GM18858 (cell line): ENCODE measurements around the gene FBXL16.
A peak's percentile ranks its signal among the peaks of the same experiment; 100 is the strongest.
"Not testable (repeated sequence)": the region's sequence is repeated elsewhere in the genome, so short reads cannot be mapped to it uniquely, and the experiment has no call there.

Source experiments
- ATAC-seq: cut with Tn5 transposase; IDR thresholded peaks from one replicate; pipeline ENCODE4 v1.9.1; 2021; ENCODE audit not compliant: unreplicated experiment

FBXL16 gene

DNA sequence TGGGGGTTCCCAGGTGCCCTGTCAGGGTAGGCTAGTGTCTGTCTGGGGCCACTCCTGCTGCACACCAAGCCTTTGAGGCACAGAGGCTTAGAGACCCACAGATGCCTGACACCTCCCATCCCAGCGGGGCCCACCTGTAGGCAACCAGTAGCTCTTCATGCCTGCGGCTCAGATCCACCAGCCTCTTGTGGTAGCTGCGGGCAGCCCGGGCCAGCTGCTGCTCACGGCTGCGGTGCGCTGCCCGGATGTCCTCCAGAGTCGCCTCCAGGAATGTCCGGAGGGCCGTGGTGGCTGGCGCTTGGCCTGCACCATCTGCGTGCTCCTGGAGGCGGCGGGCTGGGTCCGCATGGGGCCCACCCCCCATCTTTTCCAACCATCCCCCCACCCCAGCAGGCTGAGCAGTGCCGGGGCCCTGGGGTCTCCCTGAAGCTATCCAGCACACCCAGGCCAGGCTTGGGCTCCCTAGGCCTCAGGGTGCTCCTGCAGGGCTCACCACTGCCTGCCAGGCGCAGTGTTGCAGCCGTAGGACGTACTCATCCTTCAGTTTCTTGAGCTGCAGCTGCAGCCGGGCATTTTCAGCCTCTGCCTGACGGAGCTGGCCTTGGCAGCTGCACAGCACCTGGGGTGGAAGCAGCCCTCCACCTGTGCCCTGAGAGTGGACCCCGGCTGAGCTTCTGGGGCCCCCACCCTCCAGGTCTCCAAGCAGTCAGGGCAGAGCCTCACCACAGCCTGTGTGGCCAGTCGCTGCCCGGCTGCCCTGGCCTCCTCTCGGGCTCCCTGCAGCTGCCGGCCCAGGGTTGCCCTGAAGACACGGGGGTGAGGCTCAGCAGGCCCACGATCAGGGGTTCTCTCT lies 18.8 kb upstream of the FBXL16 start:
- no peak for ATAC-seq

DNA sequence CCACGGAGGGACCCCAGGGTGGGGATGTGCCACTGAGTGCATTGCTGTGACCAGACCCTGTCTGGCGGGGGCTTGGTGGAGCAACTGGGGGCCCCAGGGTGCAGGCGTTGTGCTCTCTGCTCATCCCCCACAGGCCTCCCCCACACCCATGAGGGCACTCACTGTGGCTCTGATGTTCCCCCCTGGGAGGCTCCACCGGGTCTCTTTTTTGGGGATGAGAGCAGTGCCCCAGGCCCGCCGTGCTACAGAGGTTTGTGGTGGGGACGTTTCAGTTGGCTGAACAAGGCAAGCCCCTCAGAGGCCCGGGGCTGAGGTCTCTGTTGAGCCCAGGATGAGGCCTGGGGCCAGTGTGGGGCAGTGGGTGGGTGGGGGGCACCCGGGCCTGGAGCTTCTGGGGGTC lies 18.1 kb upstream of the FBXL16 start:
- no peak for ATAC-seq

DNA sequence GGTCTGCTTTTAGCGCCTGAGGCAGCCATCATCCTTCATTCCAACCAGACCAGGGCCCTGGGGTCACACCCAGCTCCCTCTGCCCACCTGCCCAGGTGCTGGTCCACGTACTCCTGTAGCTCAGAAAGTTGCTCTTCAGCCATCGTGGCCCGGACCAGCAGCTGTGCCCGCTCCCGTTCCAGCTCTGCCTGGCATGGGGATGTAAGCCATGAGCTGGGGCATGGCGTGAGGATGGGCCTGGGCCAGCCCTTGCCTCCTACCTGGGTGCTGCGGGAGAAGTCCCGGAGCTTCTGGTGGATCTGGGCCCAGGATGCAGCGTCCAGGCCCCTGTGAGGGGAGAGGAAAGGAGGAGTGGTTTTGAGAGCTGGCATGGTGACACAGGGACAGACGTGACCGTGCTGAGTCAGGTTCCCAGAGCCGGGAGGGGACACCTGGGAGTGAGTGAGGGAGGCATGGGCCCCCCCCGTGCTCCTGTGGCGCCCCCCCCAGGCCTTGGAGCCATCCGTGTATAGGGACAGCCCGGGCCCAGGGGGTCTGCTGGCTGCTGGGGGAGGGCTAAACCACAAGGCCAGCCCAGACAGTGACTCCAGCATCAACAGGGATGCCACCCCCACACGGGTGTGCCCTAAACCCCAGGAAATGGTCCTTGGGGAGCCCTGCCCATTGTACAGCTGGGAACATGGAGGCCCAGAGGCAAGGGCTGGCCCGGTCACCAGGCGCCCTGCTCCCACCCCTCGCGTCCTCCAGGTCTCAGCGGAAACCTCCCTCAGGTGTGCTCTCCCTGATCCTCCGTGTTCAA lies 17.4 kb upstream of the FBXL16 start:
- ATAC-seq: no peak

DNA sequence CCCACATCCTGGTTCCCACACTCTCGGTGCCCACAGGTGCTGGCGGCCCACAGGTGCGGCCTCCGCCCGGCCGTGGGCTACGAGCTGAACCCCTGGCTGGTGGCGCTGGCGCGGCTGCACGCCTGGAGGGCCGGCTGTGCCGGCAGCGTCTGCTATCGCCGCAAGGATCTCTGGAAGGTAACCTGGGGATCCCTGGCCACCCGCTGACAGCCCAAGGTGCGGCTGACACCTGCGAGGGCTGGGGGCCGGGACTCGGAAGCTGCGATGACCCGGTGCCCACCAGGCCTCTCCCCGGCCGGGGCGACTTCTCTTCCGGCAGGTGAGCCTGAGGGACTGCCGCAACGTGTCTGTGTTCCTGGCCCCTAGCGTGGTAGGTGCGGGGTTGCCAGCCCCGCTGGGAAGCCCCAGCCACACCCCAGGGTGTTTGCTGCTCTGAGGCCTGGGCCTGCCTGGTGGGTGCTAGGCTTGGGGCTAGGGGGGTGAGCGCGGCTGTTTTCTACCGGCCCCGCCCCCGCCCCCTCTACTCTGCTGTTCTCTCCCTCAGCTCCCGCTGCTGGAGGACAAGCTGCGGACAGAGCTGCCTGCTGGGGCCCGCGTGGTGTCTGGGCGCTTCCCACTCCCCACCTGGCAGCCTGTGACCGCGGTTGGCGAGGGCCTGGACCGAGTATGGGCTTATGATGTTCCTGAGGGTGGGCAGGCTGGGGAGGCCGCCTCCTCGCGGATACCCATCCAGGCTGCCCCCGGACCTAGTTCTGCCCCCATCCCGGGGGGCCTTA lies 16.4 kb upstream of the FBXL16 start:
- no peak for ATAC-seq

DNA sequence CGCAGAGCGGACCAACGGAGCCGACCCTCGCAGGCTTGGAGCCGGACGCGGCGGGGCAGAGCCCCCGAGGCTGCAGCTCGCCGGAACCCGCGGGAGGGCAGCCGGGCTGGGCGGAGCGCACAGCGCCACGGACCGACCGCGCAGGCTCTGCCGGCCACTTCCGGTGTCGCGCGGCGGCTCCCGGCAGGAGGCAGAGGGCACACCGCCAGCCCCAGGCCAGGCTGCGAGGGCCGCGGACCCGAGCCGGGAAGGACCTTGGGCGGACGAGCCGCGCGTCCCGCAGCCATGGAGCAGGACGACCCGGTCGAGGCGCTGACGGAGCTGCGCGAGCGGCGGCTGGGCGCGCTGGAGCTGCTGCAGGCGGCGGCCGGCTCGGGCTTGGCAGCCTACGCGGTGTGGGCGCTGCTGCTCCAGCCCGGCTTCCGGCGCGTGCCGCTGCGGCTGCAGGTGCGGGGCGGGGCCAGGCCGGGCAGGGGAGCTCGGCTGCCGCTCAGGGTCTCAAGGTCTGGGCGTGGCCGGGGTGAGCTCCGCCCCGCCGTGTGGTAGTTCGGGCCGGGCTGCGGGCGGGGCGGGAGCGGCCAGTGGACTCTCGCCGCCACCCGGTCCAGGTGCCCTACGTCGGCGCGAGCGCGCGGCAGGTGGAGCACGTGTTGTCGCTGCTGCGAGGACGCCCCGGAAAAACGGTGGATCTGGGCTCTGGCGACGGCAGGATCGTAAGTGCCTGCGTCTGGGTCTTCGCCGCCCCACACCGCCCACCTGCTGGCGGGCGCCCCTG lies 15.6 kb upstream of the FBXL16 start, which contains the start of gene ANTKMT:
TSS of gene ANTKMT (plus strand) at position 157 of the 775 bp plus-strand sequence. CDS start at position 286, 129 bp downstream.
- ATAC-seq: peak; percentile 53

DNA sequence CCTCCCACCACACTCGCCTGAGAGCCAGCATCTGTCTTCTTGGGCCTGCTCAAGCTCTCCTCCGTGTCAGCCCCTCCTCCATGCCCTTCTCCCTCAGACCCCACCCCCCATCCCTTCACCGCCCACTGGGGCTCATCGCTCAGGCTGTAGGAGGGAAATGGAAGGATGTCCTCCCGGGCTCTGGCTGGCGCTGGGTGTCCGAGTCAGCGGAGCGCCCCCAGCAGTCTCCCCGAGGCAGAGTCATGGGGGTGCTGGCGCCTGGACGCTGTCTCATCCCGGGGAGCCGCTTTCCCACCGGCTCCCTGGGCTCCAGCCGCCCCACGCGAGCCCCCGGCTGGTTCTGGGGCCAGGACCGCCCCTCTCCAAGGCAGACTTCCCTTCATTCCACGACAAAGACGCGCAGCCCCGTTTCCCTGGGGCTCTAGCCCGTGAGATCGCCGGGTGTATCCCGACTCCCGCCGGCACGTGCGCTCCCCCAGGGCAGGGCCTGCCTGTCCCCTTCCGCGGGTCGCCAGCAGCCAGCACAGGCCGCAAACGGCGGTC lies 14.9 kb upstream of the FBXL16 start:
- ATAC-seq: peak; percentile 15

DNA sequence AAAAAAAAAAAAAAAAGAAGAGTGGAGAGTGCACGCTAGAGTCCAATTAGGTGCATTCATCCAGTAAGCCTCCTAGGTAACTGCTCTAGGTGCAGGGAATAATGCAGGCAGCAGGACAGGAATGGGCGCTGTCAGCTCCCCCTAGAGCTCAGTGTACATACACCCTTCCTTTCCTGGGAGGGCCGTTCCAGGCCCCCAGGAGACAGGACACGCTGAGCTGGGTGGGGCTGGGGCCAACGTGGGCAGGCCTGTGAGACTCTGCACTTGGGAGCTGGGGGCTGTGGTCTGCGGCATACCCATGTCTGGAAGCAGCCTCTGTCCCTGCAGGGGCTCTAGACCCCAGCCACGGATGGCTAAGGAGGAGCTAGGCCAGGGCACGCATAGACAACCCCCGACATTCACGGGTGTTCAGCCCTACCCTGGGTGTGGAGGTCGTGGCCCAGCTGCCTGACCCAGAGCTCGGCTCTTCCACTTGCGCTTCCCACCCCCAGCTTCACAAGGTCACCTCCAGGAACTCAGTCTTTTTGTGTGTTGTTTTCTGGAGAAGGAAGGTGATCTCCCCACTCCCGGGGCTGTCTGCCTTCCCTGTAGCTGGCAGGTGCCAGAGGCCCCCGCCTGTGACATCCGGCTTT lies 14.3 kb upstream of the FBXL16 start:
- ATAC-seq: no peak

DNA sequence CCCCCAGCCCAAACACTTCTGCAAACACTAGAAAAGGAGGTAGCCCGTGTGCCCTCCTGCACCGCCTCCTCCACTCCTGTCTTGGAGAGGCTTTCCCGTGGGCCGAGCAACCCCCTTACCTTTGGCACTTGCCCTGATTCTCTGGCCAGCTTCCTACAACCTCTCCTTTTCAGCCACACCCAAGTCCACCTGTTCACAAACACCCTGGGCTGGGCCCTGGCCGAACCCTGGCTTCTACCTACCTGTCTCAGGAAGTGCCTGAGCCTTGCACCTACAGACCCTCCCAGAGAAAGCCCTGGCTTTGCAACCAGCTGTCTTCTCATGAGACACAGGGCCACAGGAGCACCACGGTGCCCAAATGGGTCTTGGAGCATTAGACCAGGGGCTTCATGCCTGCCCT lies 13.3 kb upstream of the FBXL16 start:
- no peak for ATAC-seq

DNA sequence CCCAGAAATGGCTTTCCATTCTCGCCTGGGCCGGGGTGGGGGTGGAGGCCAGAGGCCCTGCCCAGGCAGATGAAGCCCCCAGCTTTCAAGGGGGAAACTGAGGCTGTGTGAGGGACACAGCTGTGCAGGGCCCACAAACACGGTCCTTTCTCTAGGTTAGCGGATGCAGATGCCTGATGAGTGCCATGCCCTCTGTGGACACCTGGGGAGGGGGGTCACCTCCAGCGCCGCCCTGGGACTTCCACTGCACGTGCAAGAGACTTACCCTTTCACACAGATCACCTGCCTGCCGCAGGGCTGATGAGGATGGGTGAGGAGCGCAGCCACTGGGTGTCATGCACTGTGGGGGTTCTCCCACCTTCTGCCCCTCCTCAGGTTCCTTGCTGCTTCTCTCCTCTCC lies 12.8 kb upstream of the FBXL16 start:
- ATAC-seq: no peak

DNA sequence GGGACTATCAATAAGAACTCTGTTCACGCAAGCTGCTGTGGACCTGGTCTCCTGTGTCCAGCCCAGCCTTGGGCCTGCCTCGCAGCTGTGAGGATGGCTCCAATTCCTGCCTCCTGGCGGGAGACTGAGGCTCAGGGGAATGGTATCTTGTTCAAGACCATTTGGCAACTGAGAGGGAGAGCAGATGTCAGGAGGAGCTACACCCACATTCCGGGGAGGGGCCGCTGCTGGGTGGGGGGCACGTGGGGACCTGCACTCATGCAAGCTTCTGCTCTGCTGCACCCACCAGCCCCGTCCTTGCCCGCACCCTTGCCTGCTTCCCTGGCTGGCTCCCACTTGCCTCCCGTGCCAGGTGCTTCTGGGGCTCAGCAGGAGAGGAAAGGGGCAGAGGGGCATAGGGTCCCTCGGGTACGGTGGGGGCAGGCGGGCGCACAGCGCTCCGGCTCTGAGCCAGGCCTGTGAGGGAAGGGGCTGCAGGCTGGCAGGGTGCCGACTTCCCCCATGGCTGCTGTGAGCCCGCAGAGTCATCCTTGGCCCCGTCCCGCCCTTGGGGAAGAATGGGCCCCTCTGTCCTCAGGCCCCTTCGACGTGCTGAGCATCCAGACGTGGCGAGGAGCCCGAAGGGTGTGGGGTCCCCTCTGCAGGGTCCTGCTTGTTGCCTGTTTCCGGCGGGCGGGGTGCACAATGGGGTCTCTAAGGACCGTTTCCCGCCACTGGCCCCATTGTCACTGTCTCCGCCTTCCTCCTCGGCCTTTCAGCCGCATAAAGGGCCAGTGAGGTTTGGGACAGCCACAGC lies 12.0 kb upstream of the FBXL16 start:
- ATAC-seq: no peak

DNA sequence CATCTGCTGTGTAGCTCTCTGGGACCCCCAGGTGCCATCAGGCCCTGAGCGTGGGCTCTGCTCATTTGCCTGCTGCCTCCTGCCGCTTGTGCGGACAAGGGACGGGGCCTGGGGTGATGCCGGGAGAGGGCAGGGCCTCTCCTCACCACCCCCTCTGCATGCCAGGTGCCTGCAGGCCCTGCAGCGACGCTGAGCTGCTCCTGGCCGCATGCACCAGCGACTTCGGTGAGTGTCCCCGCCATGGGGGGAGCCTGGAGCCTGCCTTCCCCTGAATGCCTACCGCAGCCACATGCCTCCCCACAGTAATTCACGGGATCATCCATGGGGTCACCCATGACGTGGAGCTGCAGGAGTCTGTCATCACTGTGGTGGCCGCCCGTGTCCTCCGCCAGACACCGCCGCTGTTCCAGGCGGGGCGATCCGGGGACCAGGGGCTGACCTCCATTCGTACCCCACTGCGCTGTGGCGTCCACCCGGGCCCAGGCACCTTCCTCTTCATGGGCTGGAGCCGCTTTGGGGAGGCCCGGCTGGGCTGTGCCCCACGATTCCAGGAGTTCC lies 11.2 kb upstream of the FBXL16 start:
- no peak for ATAC-seq

DNA sequence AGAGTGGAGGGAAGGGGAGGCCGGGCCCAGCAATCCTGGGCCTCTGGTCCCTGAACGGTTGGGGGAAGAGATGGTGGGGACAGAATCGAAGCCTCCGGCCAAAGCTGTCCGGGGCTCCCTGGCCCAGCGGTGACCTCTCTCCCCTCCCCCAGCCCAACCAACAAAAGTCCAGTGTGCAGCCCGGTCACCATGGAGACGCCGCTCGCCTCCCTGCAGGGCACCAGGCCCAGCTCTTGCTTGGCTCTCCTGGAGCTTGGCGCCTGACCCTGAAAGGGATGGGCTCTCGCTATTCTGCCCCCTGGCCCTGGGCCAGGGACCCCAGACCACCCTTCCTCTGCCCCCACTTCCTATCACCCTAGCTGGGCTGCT lies 10.6 kb upstream of the FBXL16 start:
- ATAC-seq: no peak

DNA sequence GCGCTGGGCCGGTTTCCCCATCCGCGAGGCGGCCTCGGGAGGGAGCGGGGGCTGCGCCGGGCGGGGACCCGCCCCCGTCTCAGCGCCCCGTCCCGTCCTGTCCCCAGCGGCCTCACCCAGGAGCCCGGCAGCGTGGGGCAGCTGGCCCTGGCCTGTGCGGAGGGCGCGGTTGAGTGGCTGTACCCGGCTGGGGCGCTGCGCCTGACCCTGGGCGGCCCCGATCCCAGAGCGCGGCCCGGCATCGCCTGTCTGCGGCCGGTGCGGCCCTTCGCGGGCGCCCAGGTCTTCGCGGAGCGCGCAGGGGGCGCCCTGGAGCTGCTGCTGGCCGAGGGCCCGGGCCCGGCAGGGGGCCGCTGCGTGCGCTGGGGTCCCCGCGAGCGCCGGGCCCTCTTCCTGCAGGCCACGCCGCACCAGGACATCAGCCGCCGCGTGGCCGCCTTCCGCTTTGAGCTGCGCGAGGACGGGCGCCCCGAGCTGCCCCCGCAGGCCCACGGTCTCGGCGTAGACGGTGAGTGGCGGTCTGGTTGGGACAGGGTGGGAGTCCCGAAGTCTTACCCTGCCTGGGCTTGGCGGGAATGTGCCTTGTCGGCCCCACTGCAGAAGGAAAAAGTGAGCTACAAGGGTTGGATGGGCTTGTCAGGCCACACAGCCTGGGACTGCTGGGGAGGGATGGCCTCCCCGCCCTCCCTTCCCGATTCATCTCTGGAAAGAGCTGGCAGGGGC lies 10.0 kb upstream of the FBXL16 start:
- ATAC-seq: no peak

DNA sequence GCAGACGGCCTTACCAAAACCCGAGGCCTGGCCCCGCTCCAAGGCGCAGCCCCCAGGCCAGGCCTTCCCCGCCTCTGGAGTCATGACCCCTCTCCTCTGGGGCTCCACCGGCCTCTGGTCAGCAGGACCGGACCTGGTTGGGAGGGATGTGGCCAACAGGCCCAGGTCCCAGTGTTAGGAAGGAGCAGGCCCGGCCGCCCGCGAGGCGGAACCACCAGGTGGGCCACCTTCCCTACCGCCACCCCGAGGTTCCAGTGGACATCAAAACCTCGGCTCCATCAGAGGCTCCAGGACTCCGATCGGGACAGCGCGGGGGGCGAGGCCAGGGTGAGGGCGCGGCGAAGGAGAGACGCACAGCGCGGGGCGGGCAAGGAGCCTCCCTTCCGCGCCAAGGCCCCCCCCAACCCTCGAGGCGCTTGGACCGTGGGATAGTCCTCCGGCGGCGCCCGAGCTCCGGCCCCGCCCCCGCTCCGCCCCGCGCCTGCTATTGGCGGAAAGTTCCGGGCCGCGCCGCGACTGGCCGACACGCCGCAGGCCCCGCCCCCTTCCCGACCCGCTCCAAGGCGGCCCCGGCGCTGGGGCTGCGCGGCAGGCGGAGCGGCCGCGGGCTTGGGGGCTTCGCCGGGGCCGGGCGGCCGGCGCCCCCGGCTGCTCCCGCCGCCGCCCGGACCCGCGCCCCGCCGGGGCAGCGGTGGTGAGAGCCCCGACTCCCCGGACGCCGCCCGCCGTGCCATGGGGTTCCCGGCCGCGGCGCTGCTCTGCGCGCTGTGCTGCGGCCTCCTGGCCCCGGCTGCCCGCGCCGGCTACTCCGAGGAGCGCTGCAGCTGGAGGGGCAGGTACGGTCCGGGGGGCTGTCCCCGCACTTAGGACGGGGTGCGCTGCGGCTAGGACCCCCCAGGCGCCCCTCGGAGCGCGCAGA lies 9.2 kb upstream of the FBXL16 start, which contains the start of gene METRN:
TSS of gene METRN (plus strand) at position 561 of the 919 bp plus-strand sequence. CDS start at position 733, 172 bp downstream.
- ATAC-seq: no peak

DNA sequence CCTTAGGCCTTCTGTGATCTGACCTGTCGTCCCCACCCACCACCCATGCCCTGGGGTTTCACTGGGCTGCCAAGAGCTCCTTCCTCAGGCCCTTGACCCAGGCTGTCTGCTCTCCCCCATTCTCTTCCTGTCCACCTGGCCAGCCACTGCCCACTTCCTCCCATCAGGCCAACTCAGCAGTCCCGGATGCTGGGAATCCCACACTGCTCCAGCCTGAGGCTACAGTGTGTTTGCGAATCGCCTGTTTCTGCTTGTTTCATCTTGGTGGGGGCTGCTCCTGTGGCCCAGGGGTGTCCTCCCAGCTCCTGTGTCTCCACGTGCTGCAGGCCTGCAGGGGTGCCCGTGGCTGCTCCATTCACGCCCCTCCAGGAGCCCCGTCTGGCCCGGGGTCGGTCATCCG lies 8.5 kb upstream of the FBXL16 start:
- no peak for ATAC-seq

DNA sequence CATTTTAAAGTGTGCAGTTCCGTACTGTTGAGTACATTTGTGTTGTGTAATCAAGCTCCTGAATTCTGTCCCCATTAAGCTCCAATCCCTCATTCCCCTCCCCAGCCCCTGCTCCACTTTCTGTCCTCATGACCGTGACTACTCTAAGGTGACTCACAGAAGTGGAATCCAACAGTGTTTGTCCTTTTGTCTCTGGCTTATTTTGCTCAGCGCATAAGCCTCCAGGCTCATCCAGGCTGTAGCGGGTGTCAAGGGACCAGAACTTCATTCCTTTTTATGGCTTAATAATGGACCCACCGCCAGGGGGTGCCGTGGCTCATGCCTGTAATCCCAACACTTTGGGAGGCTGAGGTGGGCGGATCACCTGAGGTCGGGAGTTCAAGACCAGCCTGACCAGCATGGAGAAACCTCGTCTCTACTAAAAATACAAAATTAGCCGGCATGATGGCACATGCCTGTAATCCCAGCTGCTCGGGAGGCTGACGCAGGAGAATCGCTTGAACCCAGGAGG lies 7.2 kb upstream of the FBXL16 start:
- ATAC-seq: not testable (repeated sequence)
